HepG2 (cell line): ENCODE results near the gene ATP13A3. TPM values are rescaled to one million over a fixed set of nuclear protein-coding genes. Genes with fewer than 3 reads are reported as not detected.

Experiments
- ATAC-seq: fragments of 200-7000 bp; cut with Tn5 transposase; 3 replicates; pipeline ENCODE4 v1.9.1; 2020; ENCODE audit warnings: mild to moderate bottlenecking, moderate library complexity
- BruUV-seq: library from RNA; stranded (reverse); fragments of 400-500 nt; replicated peaks from 2 replicates; lab custom pipeline; 2021; lab: Mats Ljungman, UMichigan
- CTCF ChIA-PET: fragments of 300-600 bp; formaldehyde crosslinking; extraction: SDS; loops from one replicate; lab custom pipeline; 2021; ENCODE audit warnings: low total read pairs, inconsistent platforms, low intra/inter-chr PET ratio; lab: Yijun Ruan, JAX
- POLR2A ChIA-PET: fragments of 350-600 bp; sonication (Branson Sonifier 250); formaldehyde crosslinking; loops from one replicate; lab custom pipeline; 2020; ENCODE audit warnings: antibody characterized with exemption, inconsistent platforms; lab: Yijun Ruan, JAX
- DNase-seq: peaks from one replicate; pipeline ENCODE4 v3.0.0-alpha.2; 2015; ENCODE audit warnings: low spot score
- FAIRE-seq: peaks from 3 replicates; lab custom pipeline; 2011; peaks lifted over from hg19 to GRCh38; lab: Jason Lieb, UNC
- H2AFZ ChIP-seq: one replicate; pipeline ENCODE4 v1.6.1; 2011; ENCODE audit warnings: low read length, inconsistent platforms
- H3K27ac ChIP-seq: fragments of 300-600 bp; 3 replicates; pipeline ENCODE4 v1.8.0; 2011; ENCODE audit warnings: mixed run types, mild to moderate bottlenecking, mixed read lengths, low read length, inconsistent platforms; ENCODE audit not compliant: insufficient read depth; ENCODE audit errors: extremely low read length
- H3K27me3 ChIP-seq, 2 experiments: fragments of 200-600 bp in 1 of 2; 2 replicates in 1 of 2; 3 replicates in 1 of 2; pipeline versions ENCODE4 v1.6.0 to v1.8.0; 2011; ENCODE audit warnings: low read length in 2 of 2, mild to moderate bottlenecking in 2 of 2, moderate library complexity in 2 of 2, inconsistent platforms in 1 of 2; ENCODE audit not compliant: insufficient read depth in 2 of 2, control insufficient read depth in 1 of 2
- H3K36me3 ChIP-seq, 2 experiments: fragments of 200-600 bp in 1 of 2; replicated peaks in 1 of 2; 2 replicates in 1 of 2; 3 replicates in 1 of 2; pipeline versions ENCODE4 v1.5.1 to v1.8.0; 2011; ENCODE audit warnings: low read length in 2 of 2, inconsistent platforms in 1 of 2; ENCODE audit not compliant: insufficient read depth in 2 of 2, control insufficient read depth in 1 of 2
- H3K4me1 ChIP-seq: 2 replicates; pipeline ENCODE4 v1.5.1; 2012; ENCODE audit warnings: low read length, inconsistent platforms; ENCODE audit not compliant: insufficient read depth
- H3K4me2 ChIP-seq: 2 replicates; pipeline ENCODE4 v1.6.0; 2011; ENCODE audit warnings: low read depth, low read length, inconsistent platforms
- H3K4me3 ChIP-seq, 3 experiments: fragments of 200-600 bp in 1 of 3; sonication (generic), shearing (Covaris generic) in 1 of 3; replicated peaks in 1 of 3; 2 replicates each; pipeline ENCODE4 v1.5.1; 2011 to 2016; ENCODE audit warnings: low read length in 3 of 3, inconsistent platforms in 2 of 3, low read depth in 2 of 3, mild to moderate bottlenecking in 2 of 3, control low read depth in 1 of 3, mixed read lengths in 1 of 3; ENCODE audit not compliant: insufficient read depth in 1 of 3
- H3K79me2 ChIP-seq: one replicate; pipeline ENCODE4 v1.6.1; 2011; ENCODE audit warnings: low read length, inconsistent platforms; ENCODE audit not compliant: insufficient read depth
- H3K9ac ChIP-seq: 2 replicates; pipeline ENCODE4 v1.6.0; 2011; ENCODE audit warnings: mild to moderate bottlenecking, low read depth, low read length, inconsistent platforms; ENCODE audit not compliant: insufficient read depth
- H3K9me3 ChIP-seq: 2 replicates; pipeline ENCODE4 v1.5.1; 2012; ENCODE audit warnings: mild to moderate bottlenecking, low read length
- H4K20me1 ChIP-seq: 2 replicates; pipeline ENCODE4 v1.6.0; 2011; ENCODE audit warnings: inconsistent platforms, mild to moderate bottlenecking, low read length, moderate library complexity; ENCODE audit not compliant: insufficient read depth
- HINFP ChIP-seq: sonication (generic); formaldehyde crosslinking; IDR thresholded peaks from 2 replicates; pipeline ENCODE4 v1.4.0; 2020; ENCODE audit warnings: low read depth, mild to moderate bottlenecking, missing genetic modification reagents
- IKZF5 ChIP-seq: IDR thresholded peaks from 2 replicates; pipeline ENCODE4 v1.6.1; 2018; ENCODE audit warnings: missing genetic modification reagents, mild to moderate bottlenecking, missing compliant biosample characterization
- LCORL ChIP-seq, 2 experiments: fragments of 450-650 bp in 1 of 2; sonication (generic) in 1 of 2; formaldehyde crosslinking in 1 of 2; IDR thresholded peaks; 2 replicates each; pipeline versions ENCODE4 v1.5.0 to v1.6.1; 2017 to 2020; ENCODE audit warnings: antibody characterized with exemption in 1 of 2, missing genetic modification reagents in 1 of 2
- MTERF4 ChIP-seq: sonication (generic); formaldehyde crosslinking; IDR thresholded peaks from 2 replicates; pipeline ENCODE4 v1.8.0; 2023; ENCODE audit warnings: mild to moderate bottlenecking, missing genetic modification reagents
- RBAK ChIP-seq: sonication (generic); formaldehyde crosslinking; IDR thresholded peaks from 2 replicates; pipeline ENCODE4 v1.5.1; 2020; ENCODE audit warnings: mild to moderate bottlenecking, missing genetic modification reagents
- TFDP1 ChIP-seq: IDR thresholded peaks from 2 replicates; pipeline ENCODE4 v1.6.1; 2016; ENCODE audit warnings: missing compliant biosample characterization, missing genetic modification reagents, borderline replicate concordance
- THRA ChIP-seq: sonication (generic); formaldehyde crosslinking; IDR thresholded peaks from 2 replicates; pipeline ENCODE4 v1.4.0; 2020; ENCODE audit warnings: missing genetic modification reagents, borderline replicate concordance
- ZNF383 ChIP-seq: sonication (generic); formaldehyde crosslinking; IDR thresholded peaks from 2 replicates; pipeline ENCODE4 v1.4.0; 2020; ENCODE audit warnings: missing genetic modification reagents, mild to moderate bottlenecking, borderline replicate concordance
- ZNF501 ChIP-seq: sonication (generic); formaldehyde crosslinking; IDR thresholded peaks from 2 replicates; pipeline ENCODE4 v1.5.1; 2020; ENCODE audit warnings: mild to moderate bottlenecking, moderate library complexity, missing genetic modification reagents
- ZNF615 ChIP-seq: sonication (generic); formaldehyde crosslinking; IDR thresholded peaks from 2 replicates; pipeline ENCODE4 v1.5.0; 2020; ENCODE audit warnings: mild to moderate bottlenecking, missing genetic modification reagents, borderline replicate concordance
- ZNF629 ChIP-seq: sonication (generic); formaldehyde crosslinking; conservative IDR thresholded peaks from 2 replicates; pipeline ENCODE4 v1.5.0; 2020; ENCODE audit warnings: missing genetic modification reagents
- ZNF746 ChIP-seq: sonication (generic); formaldehyde crosslinking; IDR thresholded peaks from 2 replicates; pipeline ENCODE4 v1.8.0; 2022; ENCODE audit warnings: mild to moderate bottlenecking, missing genetic modification reagents
- ZNF761 ChIP-seq: sonication (generic); formaldehyde crosslinking; conservative IDR thresholded peaks from 2 replicates; pipeline ENCODE4 v1.4.0; 2020; ENCODE audit warnings: mild to moderate bottlenecking, missing genetic modification reagents
- ZNF891 ChIP-seq: sonication (generic); formaldehyde crosslinking; IDR thresholded peaks from 2 replicates; pipeline ENCODE4 v1.5.0; 2020; ENCODE audit warnings: mild to moderate bottlenecking, missing genetic modification reagents
- WGBS: methylation state at CpG from one replicate; pipeline ENCODE4 v1.1.6; 2017; ENCODE audit warnings: low lambda C conversion rate; 5-methylcytosine and 5-hydroxymethylcytosine counted together
- in situ Hi-C: cut with HindIII; loops from 2 replicates; pipeline ENCODE4 v1.10.0; 2017; ENCODE audit warnings: low pct_unique_long_range_greater_than_20kb; ENCODE audit not compliant: extremely low pct_ligation_motif_present
- intact Hi-C: fragments of 100-400 bp; cut with micrococcal nuclease; formaldehyde crosslinking; loops from one replicate; pipeline ENCODE4 v1.10.0; 2022; ENCODE audit not compliant: unreplicated experiment
- polyA plus RNA-seq, 8 experiments: library from polyadenylated mRNA; depleted of rRNA in 3 of 8; stranded (reverse) in 7 of 8; unstranded in 1 of 8; fragments of >200 nt; fragmentation: Illumina TruSeq in 4 of 8; extraction: Trizol in 4 of 8; gene quantifications; 2 replicates each; pipeline versions ENCODE4 v1.2.1 to v1.2.3, GENCODE V29; 2011 to 2016; ENCODE audit warnings: low read depth in 4 of 8, missing spikeins in 1 of 8, mixed read lengths in 1 of 8; ENCODE audit not compliant: insufficient read depth in 1 of 8
- total RNA-seq, 5 experiments: library from RNA; depleted of rRNA; stranded (reverse); fragments of >200 nt; fragmentation: Illumina TruSeq; extraction: Trizol; gene quantifications; 2 replicates each; pipeline ENCODE4 v1.2.3, GENCODE V29; 2016; ENCODE audit warnings: low read depth in 1 of 5

Gene ATP13A3
- total and polyA plus RNA-seq, 2 of the 13 experiments (the other 11 are each of a cell fraction or from before 2014, with no cell fraction given): 44.9 to 80.8 TPM

GRCh38 chr3:194395778-194396538 is 90.8 kb downstream of the ATP13A3 start:
- Histone ChIP-seq H2AFZ (no peak overlapping the region), H3K4me1 (peaks cover 24% of the 10 kb centered on the region), H3K27me3 (0 out of 5 replicates have a peak, but pooled peaks cover 0 to 8% of the 10 kb centered on the region in 2 experiments), H3K4me3 (peak overlapping the region; percentile 35 to 71 (median 56)), H4K20me1 (no peaks in the 10 kb centered on the region), H3K27ac (no peak overlapping the region), H3K36me3 (no peaks in the 10 kb centered on the region), H3K9me3 (0 out of 2 replicates have a peak, but pooled peaks cover under 1% of the 10 kb centered on the region), H3K4me2 (peak overlapping the region; percentile 85), H3K79me2 (no peaks in the 10 kb centered on the region), H3K9ac (no peak overlapping the region; the same call in 1 of the 2 replicates)
- ChIA-PET CTCF (no interaction called here), POLR2A (interaction anchor here (0.6 to 2.0 kb wide), 6 partner anchors 45 to 683 kb away, joined by 3 to 10 read pairs (median 5); partner anchors contain the start of gene CPN2)
- FAIRE-seq (no peak), ATAC-seq (peak; percentile 83), DNase-seq (peak; percentile 35)
- intact Hi-C loops: loop anchor here (5.0 kb wide), 2 partner anchors 44 to 421 kb away; partner anchors contain the start of gene CPN2
- in situ Hi-C loops: no loop called here
- BruUV-seq: no TSS peak
- WGBS: 4% methylated on average over 26 of the region's 26 CpGs
- TF ChIP-seq ZNF383 (CRISPR knock-in tag): no peak
- no peak for TF ChIP-seq TFDP1 (CRISPR knock-in tag)
- TF ChIP-seq IKZF5 (CRISPR knock-in tag): no peak
- no peak for TF ChIP-seq LCORL (IDR thresholded peaks at IDR 0.05)
- TF ChIP-seq LCORL (CRISPR knock-in tag; IDR thresholded peaks at IDR 0.05): 0 out of 2 replicates have a peak, but pooled peaks have one; percentile 36
- TF ChIP-seq ZNF501 (CRISPR knock-in tag): peak; percentile 66; the same call in 1 of the 2 replicates
- TF ChIP-seq MTERF4 (CRISPR knock-in tag): no peak
- no peak for TF ChIP-seq ZNF761 (CRISPR knock-in tag)
- peak; percentile 50; the same call in 1 of the 2 replicates for TF ChIP-seq ZNF746
- TF ChIP-seq HINFP: no peak
- peak; percentile 40; the same call in 1 of the 2 replicates for TF ChIP-seq ZNF891 (CRISPR knock-in tag)
- no peak for TF ChIP-seq RBAK (CRISPR knock-in tag)
- TF ChIP-seq THRA: no peak
- no peak for TF ChIP-seq ZNF615 (CRISPR knock-in tag)
- 0 out of 2 replicates have a peak, but pooled peaks have one; percentile 25 for TF ChIP-seq ZNF629 (CRISPR knock-in tag)
